SJSA1 (cell line): Measurements from ENCODE around the gene TMEM132E. TPM values are rescaled to one million over a fixed set of nuclear protein-coding genes. Genes with fewer than 3 reads are reported as not detected.

Source experiments
- DNase-seq, 2 experiments: peaks; one replicate each; pipeline ENCODE4 v3.0.0-alpha.2; 2015 to 2020; ENCODE audit warnings: low spot score in 2 of 2, low read depth in 1 of 2
- H3K27ac ChIP-seq: fragments of 250-450 bp; sonication (Bioruptor Pico); 2 replicates; pipeline ENCODE4 v1.5.1; 2020; ENCODE audit warnings: mild to moderate bottlenecking, moderate library complexity
- H3K27me3 ChIP-seq: fragments of 250-450 bp; sonication (Bioruptor Pico); replicated peaks from 2 replicates; pipeline ENCODE4 v1.5.1; 2020; ENCODE audit warnings: mild to moderate bottlenecking, moderate library complexity
- H3K36me3 ChIP-seq: fragments of 250-450 bp; sonication (Bioruptor Pico); 2 replicates; pipeline ENCODE4 v1.5.1; 2020; ENCODE audit warnings: mild to moderate bottlenecking
- H3K4me1 ChIP-seq: fragments of 250-450 bp; sonication (Bioruptor Pico); replicated peaks from 2 replicates; pipeline ENCODE4 v1.6.1; 2021; ENCODE audit warnings: mild to moderate bottlenecking
- H3K4me3 ChIP-seq: fragments of 250-450 bp; sonication (Bioruptor Pico); 2 replicates; pipeline ENCODE4 v1.5.1; 2020; ENCODE audit warnings: mild to moderate bottlenecking
- H3K9me3 ChIP-seq: fragments of 250-450 bp; sonication (Bioruptor Pico); replicated peaks from 2 replicates; pipeline ENCODE4 v1.5.1; 2020; ENCODE audit warnings: mild to moderate bottlenecking
- total RNA-seq: library from RNA; depleted of rRNA; stranded (reverse); fragments of >200 nt; shearing (Covaris generic); gene quantifications from 2 replicates; pipeline ENCODE4 v1.2.3, GENCODE V29; 2014

TMEM132E gene
- total RNA-seq, 1 experiment from 2014 or later: 0.03 TPM

DNA sequence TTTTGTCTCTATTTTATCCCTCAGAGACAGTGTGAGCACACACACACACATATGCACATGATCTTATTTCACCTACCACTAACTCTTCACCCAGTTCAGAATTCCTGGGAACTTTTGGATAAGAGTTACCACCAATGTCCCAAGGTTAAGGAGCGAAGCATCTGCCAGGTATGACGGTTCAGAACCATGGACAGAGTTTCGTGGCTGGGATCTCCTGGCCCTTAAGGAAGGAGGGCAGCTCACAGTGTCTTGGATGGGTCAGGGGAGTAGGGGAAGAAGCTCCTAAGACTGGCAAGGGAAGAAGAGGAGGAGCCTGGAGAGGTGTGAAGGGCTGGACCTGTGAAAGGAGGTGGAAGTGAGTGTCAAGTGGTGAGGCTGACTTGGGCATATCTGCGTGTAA, 23.0 kb upstream of the TMEM132E start:
- no peaks in the 10 kb centered on the region for H3K36me3 ChIP-seq
- no peak overlapping the region for H3K4me3 ChIP-seq
- no peak overlapping the region for H3K27ac ChIP-seq
- no peak for DNase-seq
- no peaks in the 10 kb centered on the region for H3K9me3 ChIP-seq
- H3K27me3 ChIP-seq: peaks cover 4% of the 10 kb centered on the region; the same call in 1 of the 2 replicates
- H3K4me1 ChIP-seq: no peaks in the 10 kb centered on the region

DNA sequence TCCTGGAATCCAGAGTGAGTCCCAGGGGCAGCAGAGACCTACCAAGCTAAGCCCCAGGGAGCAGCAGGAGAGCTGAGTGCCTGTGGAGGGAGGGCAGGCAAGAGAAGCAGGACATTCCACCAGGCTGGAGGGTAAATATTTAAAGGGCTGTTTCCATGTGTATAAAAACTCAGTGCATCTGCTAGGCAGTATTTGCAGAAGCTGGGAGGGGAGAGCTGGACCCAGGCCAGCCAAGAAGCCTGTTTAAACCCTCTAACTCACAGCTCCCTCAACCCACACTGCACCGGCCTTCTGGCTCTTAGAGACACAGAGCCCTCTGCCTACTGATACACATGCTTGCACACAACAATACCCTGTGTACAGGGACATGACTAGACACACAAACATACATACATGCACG, 22.5 kb upstream of the TMEM132E start:
- peaks cover 8% of the 10 kb centered on the region; the same call in 1 of the 2 replicates for H3K27me3 ChIP-seq
- H3K9me3 ChIP-seq: no peaks in the 10 kb centered on the region
- no peaks in the 10 kb centered on the region for H3K36me3 ChIP-seq
- H3K4me1 ChIP-seq: no peaks in the 10 kb centered on the region
- H3K4me3 ChIP-seq: no peak overlapping the region
- H3K27ac ChIP-seq: no peak overlapping the region
- DNase-seq: no peak

DNA sequence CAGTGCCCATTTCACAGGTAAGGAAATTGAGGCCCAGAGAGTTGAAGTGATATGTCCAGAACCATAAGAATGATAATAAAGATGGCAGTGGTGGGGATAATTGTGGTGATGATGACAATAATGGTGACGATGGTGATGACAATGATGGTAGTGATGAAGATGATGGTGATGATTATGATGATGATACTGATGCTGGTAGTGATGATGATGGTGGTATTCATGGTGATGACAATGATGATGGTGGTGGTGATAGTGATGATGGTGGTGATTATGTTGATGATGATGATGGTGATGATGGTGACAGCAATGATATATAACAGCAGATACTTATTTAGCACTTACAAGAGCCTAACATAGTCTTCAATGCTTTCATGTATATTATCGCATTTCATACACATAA, 18.1 kb upstream of the TMEM132E start:
- no peak for DNase-seq

DNA sequence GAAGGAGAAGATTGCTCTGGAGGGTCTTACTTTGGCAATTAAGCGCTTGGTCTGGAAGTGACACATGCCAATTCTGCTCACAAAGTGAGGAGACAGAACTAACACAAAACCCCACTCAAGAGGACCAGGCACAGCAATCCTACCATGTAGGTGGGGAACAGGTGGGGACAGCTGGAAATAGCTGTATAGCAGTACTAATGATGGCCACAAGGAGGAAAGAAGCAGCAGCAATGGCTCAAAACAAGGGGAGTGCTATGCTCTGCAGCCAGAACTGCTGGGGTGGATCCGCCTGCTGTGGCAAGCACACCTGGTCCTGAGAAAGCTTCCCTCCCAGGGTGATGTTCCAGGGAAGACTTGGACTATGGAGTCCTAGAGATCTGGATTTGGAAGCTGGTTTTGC, 17.0 kb upstream of the TMEM132E start:
- no peak for DNase-seq
- Histone ChIP-seq H3K4me3 (no peak overlapping the region), H3K36me3 (no peaks in the 10 kb centered on the region), H3K4me1 (no peaks in the 10 kb centered on the region), H3K27ac (no peak overlapping the region), H3K9me3 (no peaks in the 10 kb centered on the region), H3K27me3 (peaks cover 10% of the 10 kb centered on the region; the same call in 1 of the 2 replicates)

More for the DNA sequence above, 18.1 kb upstream of the TMEM132E start:
- no peaks in the 10 kb centered on the region for H3K36me3 ChIP-seq
- no peaks in the 10 kb centered on the region for H3K9me3 ChIP-seq
- H3K4me3 ChIP-seq: no peak overlapping the region
- no peaks in the 10 kb centered on the region for H3K4me1 ChIP-seq
- H3K27me3 ChIP-seq: peaks cover 10% of the 10 kb centered on the region; the same call in 1 of the 2 replicates
- H3K27ac ChIP-seq: no peak overlapping the region

DNA sequence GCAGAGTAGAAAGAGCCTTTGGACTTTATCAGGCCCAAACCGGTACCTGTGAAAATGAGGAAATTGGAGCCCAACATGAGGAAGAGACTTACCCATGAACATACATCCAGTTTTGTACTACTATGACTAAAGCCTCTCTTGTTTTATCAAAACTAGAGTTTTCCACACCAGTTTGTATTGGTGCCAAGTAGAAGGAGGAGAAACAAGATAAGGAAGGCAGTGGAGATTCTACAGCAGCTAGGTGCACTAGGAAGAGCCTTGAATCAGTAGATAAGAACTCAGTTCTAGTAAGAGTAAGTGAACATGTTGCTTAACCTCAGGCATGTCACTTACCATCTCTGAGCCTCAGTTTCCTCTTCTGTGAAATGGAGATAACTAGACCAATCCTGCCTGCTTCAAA, 13.7 kb upstream of the TMEM132E start:
- Histone ChIP-seq H3K27ac (no peak overlapping the region), H3K36me3 (no peaks in the 10 kb centered on the region), H3K4me3 (no peak overlapping the region), H3K27me3 (peaks cover 15% of the 10 kb centered on the region), H3K9me3 (no peaks in the 10 kb centered on the region), H3K4me1 (no peaks in the 10 kb centered on the region)
- DNase-seq: no peak

DNA sequence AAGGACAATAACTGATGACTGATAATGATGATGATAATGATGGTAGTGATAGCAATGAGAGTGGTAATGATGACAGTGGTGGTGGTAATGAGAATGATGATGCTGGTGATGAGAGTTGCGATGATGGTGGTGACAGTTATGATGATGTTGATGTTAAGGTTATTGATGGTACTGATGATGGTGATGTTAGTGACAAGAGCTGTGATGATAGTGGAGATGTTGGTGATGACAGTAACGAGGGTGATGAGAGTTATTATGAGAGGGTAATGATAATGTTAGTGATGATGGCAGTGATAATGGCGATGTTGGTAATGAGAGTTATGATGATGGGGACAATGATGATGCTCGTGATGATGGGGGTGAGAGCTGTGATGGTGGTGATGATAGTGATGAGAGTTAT, 13.2 kb upstream of the TMEM132E start:
- no peak for DNase-seq
- H3K9me3 ChIP-seq: no peaks in the 10 kb centered on the region
- no peaks in the 10 kb centered on the region for H3K4me1 ChIP-seq
- no peak overlapping the region for H3K4me3 ChIP-seq
- H3K27me3 ChIP-seq: peaks cover 12% of the 10 kb centered on the region
- no peaks in the 10 kb centered on the region for H3K36me3 ChIP-seq
- H3K27ac ChIP-seq: no peak overlapping the region

DNA sequence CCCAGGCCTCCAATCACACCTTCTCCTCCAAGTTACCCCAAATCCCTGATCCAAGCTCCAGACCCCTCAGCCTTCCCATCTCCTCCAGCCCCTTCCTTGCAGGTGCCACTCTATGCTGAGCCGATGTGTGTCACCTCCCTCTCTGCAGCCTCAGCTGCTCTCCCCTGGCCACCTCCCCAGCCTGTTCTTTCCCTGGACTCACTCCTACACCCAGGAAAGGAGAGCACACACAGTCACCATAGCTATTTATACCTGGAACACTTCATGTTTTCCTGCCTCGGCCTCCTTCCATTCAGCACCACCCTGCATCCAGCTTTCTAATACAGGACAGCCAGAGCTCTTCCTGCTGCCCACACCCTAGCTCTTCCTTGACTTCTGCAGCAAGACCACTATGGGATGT, 12.5 kb upstream of the TMEM132E start:
- Histone ChIP-seq H3K9me3 (no peaks in the 10 kb centered on the region), H3K4me1 (no peaks in the 10 kb centered on the region), H3K36me3 (no peaks in the 10 kb centered on the region), H3K27me3 (peaks cover 7% of the 10 kb centered on the region; the same call in 1 of the 2 replicates), H3K4me3 (no peak overlapping the region), H3K27ac (no peak overlapping the region)
- DNase-seq: no peak

DNA sequence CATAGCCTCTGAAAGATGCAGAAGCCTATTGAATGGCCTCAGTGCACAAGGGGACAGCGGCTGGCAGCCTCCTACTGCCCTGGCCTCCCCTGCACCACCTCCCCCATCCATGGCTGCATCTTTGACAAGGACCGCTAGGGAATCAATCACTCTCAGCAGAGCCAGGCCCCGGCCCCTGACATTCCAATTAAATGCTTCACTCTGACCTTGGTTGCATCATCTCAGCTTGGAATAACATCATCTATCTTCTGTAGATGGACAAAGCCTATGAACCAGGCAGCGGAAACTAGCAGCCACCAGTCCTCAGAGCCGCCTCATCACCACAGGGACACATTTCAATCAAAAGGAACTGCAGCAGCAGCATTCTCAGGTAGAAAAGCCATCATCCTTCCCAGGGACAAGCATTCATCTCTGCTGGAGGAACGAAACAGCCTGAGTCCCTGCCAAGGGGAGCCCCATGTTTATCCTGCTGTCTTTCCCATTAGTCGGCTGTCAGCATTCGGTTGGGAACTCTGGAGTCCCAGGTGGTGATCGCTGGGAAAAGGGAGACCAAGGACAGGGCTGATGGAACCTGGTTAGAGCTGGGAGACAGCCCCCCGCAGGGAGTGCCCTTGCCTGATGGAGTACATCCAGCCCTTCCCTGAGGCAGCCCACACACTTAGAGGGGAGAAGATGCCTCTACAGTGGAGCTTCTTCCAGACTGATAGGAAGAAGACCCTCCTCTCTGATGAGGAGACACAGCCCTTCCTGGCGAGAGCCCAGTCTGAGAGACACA, 11.5 kb upstream of the TMEM132E start:
- no peaks in the 10 kb centered on the region for H3K9me3 ChIP-seq
- H3K4me3 ChIP-seq: no peak overlapping the region
- H3K27ac ChIP-seq: no peak overlapping the region
- H3K27me3 ChIP-seq: peaks cover 4% of the 10 kb centered on the region; the same call in 1 of the 2 replicates
- no peak for DNase-seq
- H3K4me1 ChIP-seq: no peaks in the 10 kb centered on the region
- H3K36me3 ChIP-seq: no peaks in the 10 kb centered on the region

DNA sequence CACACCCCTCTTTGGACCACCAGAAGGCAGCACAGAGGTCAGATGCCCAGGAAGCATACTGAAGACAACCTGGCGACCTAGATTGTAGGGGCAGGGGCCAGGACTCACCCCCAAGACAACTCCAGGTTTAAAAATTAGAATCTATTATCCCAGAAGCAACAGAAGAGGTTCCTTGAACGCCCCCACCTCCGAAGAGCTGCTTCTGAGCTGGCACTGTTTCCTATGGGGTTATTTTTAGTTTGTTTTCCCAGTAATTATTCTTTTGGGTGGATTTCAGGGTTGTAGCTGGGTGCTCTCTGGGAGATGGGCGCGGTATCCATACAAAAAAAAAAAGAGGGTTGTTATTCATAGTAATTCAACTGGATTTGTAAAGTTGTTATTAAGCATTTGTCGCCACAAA, 10.4 kb upstream of the TMEM132E start:
- no peak for DNase-seq
- Histone ChIP-seq H3K4me3 (no peak overlapping the region), H3K27me3 (peaks cover 4% of the 10 kb centered on the region; the same call in 1 of the 2 replicates), H3K4me1 (no peaks in the 10 kb centered on the region), H3K27ac (no peak overlapping the region), H3K36me3 (no peaks in the 10 kb centered on the region), H3K9me3 (no peaks in the 10 kb centered on the region)

DNA sequence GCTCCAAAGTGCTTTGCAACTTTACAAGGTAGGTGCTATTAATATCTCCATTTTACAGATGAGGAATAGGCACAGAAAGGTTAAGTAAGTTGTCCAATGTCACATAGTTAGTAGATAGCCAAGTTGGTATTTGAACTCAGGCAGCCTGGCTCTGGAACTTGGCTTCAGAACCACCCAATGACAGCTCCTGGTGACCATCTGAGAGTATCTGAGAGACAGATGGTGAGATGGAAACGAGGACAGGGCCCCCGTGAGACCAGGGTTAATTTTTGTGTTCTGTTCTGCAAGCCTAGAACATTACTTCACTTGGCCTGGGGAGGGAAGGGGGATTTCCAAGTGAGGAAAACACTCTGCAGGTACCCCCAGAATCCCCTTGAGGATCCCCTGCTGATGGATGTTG, 9.8 kb upstream of the TMEM132E start:
- no peak overlapping the region for H3K27ac ChIP-seq
- no peak for DNase-seq
- H3K4me1 ChIP-seq: no peaks in the 10 kb centered on the region
- H3K27me3 ChIP-seq: peaks cover 4% of the 10 kb centered on the region
- no peaks in the 10 kb centered on the region for H3K9me3 ChIP-seq
- H3K36me3 ChIP-seq: no peaks in the 10 kb centered on the region
- H3K4me3 ChIP-seq: no peak overlapping the region

DNA sequence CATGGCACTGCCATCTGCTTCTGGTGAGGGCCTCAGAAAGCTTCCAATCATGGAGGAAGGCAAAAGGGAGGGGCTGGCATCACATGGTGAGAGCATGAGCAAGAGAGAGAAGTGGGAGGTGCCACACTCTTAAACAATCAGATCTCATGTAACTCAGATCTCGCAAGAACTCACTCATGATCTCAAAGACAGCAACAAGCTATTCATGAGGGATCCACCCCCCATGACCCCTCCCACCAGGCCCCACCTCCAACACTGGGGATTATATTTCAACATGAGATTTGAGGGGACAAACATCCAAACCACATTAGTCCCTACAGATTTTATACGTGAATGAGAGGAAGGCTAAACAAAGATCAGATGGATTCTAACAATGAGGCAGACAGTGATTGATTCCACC, 8.9 kb upstream of the TMEM132E start:
- peaks cover 10% of the 10 kb centered on the region for H3K27me3 ChIP-seq
- H3K4me1 ChIP-seq: no peaks in the 10 kb centered on the region
- no peak overlapping the region for H3K27ac ChIP-seq
- no peaks in the 10 kb centered on the region for H3K36me3 ChIP-seq
- DNase-seq: no peak
- H3K9me3 ChIP-seq: no peaks in the 10 kb centered on the region
- no peak overlapping the region for H3K4me3 ChIP-seq

DNA sequence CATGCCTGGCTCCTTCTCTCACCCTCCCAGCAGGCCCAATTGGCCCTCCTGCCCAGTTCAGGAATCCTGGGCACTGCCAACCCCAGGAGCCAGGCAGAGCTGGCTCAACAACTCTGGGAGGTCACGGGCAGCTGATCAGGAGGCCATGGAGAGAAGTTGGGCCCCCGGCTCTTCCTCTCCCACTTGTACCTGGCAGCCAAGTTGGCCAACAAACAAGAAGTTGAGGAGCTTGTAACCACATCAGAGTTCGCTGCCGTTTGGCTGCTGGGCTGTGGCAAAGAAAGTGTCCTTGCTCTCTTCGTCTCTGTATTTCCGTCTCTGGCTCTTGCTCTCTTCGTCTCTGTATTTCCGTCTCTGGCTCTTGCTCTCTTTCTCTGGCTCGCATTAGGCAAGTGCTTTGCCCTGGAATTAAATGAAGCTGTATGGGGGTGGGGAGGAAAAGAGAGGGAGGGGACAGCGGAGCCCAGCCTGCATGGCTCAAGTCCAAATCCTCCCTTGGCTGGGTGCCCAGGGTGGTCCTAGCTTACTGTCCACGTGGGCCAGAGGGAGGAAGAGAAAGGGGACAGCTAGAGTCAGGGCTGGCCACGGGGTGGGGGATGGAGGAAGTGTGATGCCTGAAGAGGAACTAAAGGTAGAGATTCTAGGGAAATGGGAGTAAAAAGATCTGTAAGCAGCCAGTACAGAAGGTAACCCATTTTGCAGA, 7.8 kb upstream of the TMEM132E start:
- Histone ChIP-seq H3K9me3 (no peaks in the 10 kb centered on the region), H3K4me1 (no peaks in the 10 kb centered on the region), H3K27me3 (peaks cover 15% of the 10 kb centered on the region), H3K27ac (no peak overlapping the region), H3K36me3 (no peaks in the 10 kb centered on the region), H3K4me3 (no peak overlapping the region)
- DNase-seq: no peak

DNA sequence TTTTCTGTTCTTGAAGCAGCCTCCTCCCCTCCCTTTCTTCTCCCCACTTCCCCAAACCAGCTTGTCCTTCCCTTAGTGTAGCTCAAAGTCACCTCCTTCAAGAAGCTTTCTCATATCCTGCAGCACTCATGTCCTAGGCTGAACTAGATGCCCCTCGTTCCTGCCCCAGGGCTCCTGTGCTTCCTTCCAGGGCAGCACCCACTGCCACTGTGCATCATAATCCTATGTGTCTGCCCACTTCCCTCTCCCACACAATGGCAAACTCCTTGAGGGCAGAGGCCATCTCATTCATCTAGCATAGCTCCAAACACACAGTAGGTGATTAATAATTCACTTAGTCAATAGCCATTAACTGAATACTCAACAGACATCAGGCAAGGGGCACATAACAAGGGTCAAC, 6.9 kb upstream of the TMEM132E start:
- H3K27ac ChIP-seq: no peak overlapping the region
- no peaks in the 10 kb centered on the region for H3K36me3 ChIP-seq
- no peak overlapping the region for H3K4me3 ChIP-seq
- H3K4me1 ChIP-seq: no peaks in the 10 kb centered on the region
- DNase-seq: no peak
- H3K27me3 ChIP-seq: peaks cover 24% of the 10 kb centered on the region
- H3K9me3 ChIP-seq: no peaks in the 10 kb centered on the region

DNA sequence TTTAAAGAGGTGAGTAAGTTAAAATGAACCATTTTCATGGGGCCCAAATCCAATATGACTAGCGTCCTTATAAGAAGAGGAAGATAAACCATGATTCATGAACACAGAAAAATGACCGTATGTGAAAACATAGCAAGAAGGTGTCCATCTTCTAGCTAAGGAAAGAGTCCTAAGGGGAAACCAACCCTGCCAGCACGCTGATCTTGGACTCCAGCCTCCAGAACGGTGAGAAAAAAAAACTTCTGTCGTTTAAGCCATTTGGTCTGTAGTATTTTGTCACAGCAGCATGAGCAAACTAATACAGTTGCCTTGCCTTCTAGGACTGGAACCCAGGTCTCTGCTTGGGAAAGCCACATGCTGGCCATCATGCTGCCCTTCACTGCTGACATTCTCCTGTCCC, 4.2 kb upstream of the TMEM132E start:
- H3K27ac ChIP-seq: no peak overlapping the region
- no peak overlapping the region for H3K4me3 ChIP-seq
- no peaks in the 10 kb centered on the region for H3K9me3 ChIP-seq
- H3K4me1 ChIP-seq: peaks cover 7% of the 10 kb centered on the region; the same call in 1 of the 2 replicates
- H3K27me3 ChIP-seq: peaks cover 47% of the 10 kb centered on the region
- no peaks in the 10 kb centered on the region for H3K36me3 ChIP-seq
- DNase-seq: no peak
